GF-D8 (cell line): ENCODE data around the gene EARS2.

ENCODE experiments used
- DNase-seq: peaks from one replicate; lab custom pipeline; 2025; lab: John Stamatoyannopoulos, UW

EARS2 gene

GRCh38 chr16:23482778-23483177 lies 74.4 kb downstream of the EARS2 start:
- no peak for DNase-seq

GRCh38 chr16:23480257-23480656 lies 76.9 kb downstream of the EARS2 start:
- no peak for DNase-seq

- no peak for DNase-seq
These were observed 78.0 kb downstream of the EARS2 start for GRCh38 chr16:23479138-23479537.

GRCh38 chr16:23478566-23478965 lies 78.6 kb downstream of the EARS2 start:
- no peak for DNase-seq

GRCh38 chr16:23476289-23476688 lies 80.9 kb downstream of the EARS2 start:
- no peak for DNase-seq
